Skeletal muscle tissue (tissue), 4 donors: ENCODE measurements around the gene ASCL5. TPM values are rescaled to one million over a fixed set of nuclear protein-coding genes. Genes with fewer than 3 reads are reported as not detected.

Experiments used
- H3K27ac ChIP-seq: one replicate; pipeline ENCODE4 v1.7.0; 2013; ENCODE audit warnings: mild to moderate bottlenecking, low read depth, low read length, inconsistent platforms
- H3K27me3 ChIP-seq, 3 donors: one replicate each; pipeline ENCODE4 v1.7.0; 2013; ENCODE audit warnings: low read length in 3 of 3; ENCODE audit not compliant: control insufficient read depth in 3 of 3, insufficient read depth in 3 of 3
- H3K36me3 ChIP-seq, 3 donors: one replicate each; pipeline ENCODE4 v1.7.0; 2013; ENCODE audit warnings: low read length in 3 of 3; ENCODE audit not compliant: control insufficient read depth in 3 of 3, insufficient read depth in 3 of 3
- H3K4me1 ChIP-seq, 3 donors: one replicate each; pipeline ENCODE4 v1.7.0; 2013; ENCODE audit warnings: low read length in 3 of 3, mild to moderate bottlenecking in 3 of 3; ENCODE audit not compliant: control insufficient read depth in 3 of 3, insufficient read depth in 3 of 3
- H3K4me3 ChIP-seq, 3 donors: one replicate each; pipeline ENCODE4 v1.7.0; 2013; ENCODE audit warnings: low read length in 3 of 3
- H3K9ac ChIP-seq, 3 donors: one replicate each; pipeline ENCODE4 v1.7.0; 2013; ENCODE audit warnings: low read length in 3 of 3, mild to moderate bottlenecking in 3 of 3, moderate library complexity in 2 of 3, low read depth in 1 of 3
- H3K9me3 ChIP-seq, 3 donors: one replicate each; pipeline ENCODE4 v1.7.0; 2013; ENCODE audit warnings: low read length in 3 of 3; ENCODE audit not compliant: control insufficient read depth in 3 of 3
- total RNA-seq: library from RNA; depleted of rRNA; stranded (reverse); fragments of >200 nt; gene quantifications from one replicate; pipeline ENCODE4 v1.2.3, GENCODE V29; 2014
- donor health status: Osteomylitis.

Gene ASCL5
- total RNA-seq, 1 donor from 2014 or later = not detected

GRCh38 chr1:201113451-201114244 is 13.3 kb downstream of the ASCL5 start:
- peak overlapping the region; percentile 97 for H3K27ac ChIP-seq
- peaks cover 35 to 51% (median 40%) of the 10 kb centered on the region in 3 donors for H3K4me1 ChIP-seq
- peaks cover 6 to 15% (median 11%) of the 10 kb centered on the region in 3 donors for H3K36me3 ChIP-seq
- no peaks in the 10 kb centered on the region for H3K9me3 ChIP-seq
- peak overlapping the region; percentile 81 to 91 (median 87) for H3K4me3 ChIP-seq
- H3K9ac ChIP-seq = peak overlapping the region; percentile 13 to 98 (median 67)
- H3K27me3 ChIP-seq = no peaks in the 10 kb centered on the region

DNA sequence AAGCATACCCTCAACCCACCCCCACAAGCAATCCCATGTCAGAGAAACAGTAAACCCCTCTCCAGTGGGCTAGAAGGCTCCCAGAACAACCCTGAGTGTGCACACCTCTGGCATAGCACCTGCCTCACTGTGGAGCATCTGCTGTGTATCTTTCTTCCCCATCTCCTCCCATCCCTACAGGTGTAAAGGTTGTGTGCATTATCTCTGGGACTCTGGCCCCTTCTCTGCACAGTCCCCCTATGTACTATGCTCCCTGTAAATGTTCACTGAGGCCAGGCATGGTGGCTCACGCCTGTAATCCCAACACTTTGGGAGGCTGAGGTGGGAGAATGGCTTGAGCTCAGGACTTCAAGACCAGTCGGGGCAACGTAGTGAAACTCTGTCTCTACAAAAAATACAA is 14.1 kb downstream of the ASCL5 start:
- Histone ChIP-seq H3K4me1 (peaks cover 43 to 58% (median 47%) of the 10 kb centered on the region in 3 donors), H3K4me3 (peak overlapping the region; percentile 9 to 45 (median 36)), H3K9ac (peak overlapping the region; percentile 43 to 98 (median 67)), H3K9me3 (no peaks in the 10 kb centered on the region), H3K27me3 (no peaks in the 10 kb centered on the region), H3K27ac (peak overlapping the region; percentile 97), H3K36me3 (peaks cover 6 to 17% (median 14%) of the 10 kb centered on the region in 3 donors)

DNA sequence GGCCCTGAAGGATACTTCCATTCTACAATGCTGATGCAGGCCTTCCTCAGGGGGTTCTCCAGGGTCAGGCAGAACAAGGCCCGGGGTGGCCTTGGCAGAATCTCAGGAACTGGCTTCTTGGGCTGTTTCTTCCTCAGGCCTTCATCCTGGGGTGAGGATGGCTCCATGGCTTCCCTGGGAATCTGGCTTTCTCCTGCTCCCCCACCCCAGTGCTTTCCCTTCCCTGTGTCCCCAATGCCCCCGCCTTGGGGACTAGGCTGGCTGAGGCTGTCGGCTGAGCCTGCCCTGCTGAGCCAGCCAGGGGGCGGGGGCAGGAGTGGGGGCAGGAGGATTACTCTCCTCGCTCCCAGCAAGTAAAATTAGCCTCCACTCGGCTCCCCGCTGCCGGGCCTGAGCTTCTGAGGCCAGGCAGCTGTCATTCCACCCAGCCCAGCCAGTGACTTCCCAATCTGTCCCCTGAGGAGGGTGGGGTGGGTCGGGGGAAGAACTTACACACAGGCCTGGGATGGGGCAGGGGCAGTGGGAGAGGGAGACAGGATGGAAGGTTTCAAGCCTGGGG is 14.7 kb downstream of the ASCL5 start, which contains the start of gene CACNA1S:
TSS of gene CACNA1S (minus strand) at position 254 of the 559 bp plus-strand sequence. CDS start at position 167, 87 bp downstream.
- Histone ChIP-seq H3K9me3 (no peaks in the 10 kb centered on the region), H3K4me3 (peak within 1 kb of the TSS; percentile 75 to 89 (median 81)), H3K36me3 (peaks cover 9 to 21% (median 16%) of the 10 kb centered on the region in 3 donors), H3K27ac (peak within 1 kb of the TSS; percentile 97), H3K4me1 (peaks cover 49 to 65% (median 53%) of the 10 kb centered on the region in 3 donors), H3K9ac (peak within 1 kb of the TSS; percentile 95 to 98 (median 96)), H3K27me3 (no peaks in the 10 kb centered on the region)

DNA sequence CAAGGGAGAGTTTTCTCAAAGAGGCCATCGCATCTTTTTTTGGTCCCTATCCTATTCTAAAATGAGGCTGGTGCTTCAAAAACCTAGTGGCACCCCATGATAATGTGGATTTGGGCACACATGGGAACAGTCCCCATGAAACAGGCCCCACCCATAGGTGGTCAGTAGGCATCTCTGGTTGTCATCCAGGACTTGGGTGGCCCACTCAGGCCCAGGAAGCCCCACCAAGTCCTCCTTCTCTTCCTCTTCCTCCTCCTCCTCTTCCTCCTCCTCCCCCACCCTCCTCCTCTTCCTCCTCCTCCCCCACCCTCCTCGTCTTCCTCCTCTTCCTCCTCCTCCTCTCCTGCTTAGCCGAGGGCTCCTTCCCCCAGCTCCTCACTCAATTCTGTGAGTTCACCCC is 15.3 kb downstream of the ASCL5 start:
- H3K27ac ChIP-seq = peak overlapping the region; percentile 97
- peaks cover 9 to 21% (median 19%) of the 10 kb centered on the region in 3 donors for H3K36me3 ChIP-seq
- H3K9ac ChIP-seq = peak overlapping the region; percentile 95 to 98 (median 96)
- no peaks in the 10 kb centered on the region for H3K27me3 ChIP-seq
- H3K4me1 ChIP-seq = peaks cover 55 to 71% (median 59%) of the 10 kb centered on the region in 3 donors
- no peaks in the 10 kb centered on the region for H3K9me3 ChIP-seq
- H3K4me3 ChIP-seq = peak overlapping the region; percentile 75 to 89 (median 81)

GRCh38 chr1:201111156-201111555 is 15.8 kb downstream of the ASCL5 start:
- peak overlapping the region; percentile 97 for H3K27ac ChIP-seq
- H3K4me1 ChIP-seq = peaks cover 60 to 76% (median 64%) of the 10 kb centered on the region in 3 donors
- H3K9me3 ChIP-seq = no peaks in the 10 kb centered on the region
- peak overlapping the region; percentile 71 to 98 (median 96) for H3K9ac ChIP-seq
- peaks cover 9 to 22% (median 21%) of the 10 kb centered on the region in 3 donors for H3K36me3 ChIP-seq
- H3K4me3 ChIP-seq = peak overlapping the region; percentile 75 to 89 (median 81)
- no peaks in the 10 kb centered on the region for H3K27me3 ChIP-seq

DNA sequence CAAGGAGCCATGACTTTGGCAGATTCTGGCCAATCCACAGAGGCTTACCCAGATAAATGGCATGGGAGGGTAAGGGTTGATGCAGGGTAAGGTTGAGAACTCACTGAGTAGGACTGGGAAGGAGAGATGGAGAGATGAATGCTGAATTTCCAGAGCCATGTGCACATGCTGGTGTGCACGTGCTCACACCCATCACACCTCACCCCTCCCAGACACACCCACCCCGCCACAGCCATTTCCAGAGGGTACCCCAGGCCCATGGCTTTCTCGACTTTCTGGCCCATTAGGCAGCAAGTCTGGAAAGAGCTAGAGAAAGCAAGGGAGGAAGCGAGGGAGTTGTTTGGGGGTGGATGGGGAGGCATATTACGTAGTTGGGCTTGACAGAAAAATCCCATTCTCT is 16.4 kb downstream of the ASCL5 start:
- H3K4me1 ChIP-seq = peaks cover 65 to 81% (median 68%) of the 10 kb centered on the region in 3 donors
- peak overlapping the region; percentile 97 for H3K27ac ChIP-seq
- H3K4me3 ChIP-seq = peak overlapping the region; percentile 75 to 89 (median 81)

GRCh38 chr1:201110138-201110537 is 16.8 kb downstream of the ASCL5 start:
- H3K27ac ChIP-seq = peak overlapping the region; percentile 97
- H3K4me1 ChIP-seq = peaks cover 69 to 86% (median 70%) of the 10 kb centered on the region in 3 donors
- peak overlapping the region; percentile 75 to 89 (median 81) for H3K4me3 ChIP-seq
- peak overlapping the region; percentile 71 to 98 (median 96) for H3K9ac ChIP-seq
- peaks cover 9 to 25% (median 21%) of the 10 kb centered on the region in 3 donors for H3K36me3 ChIP-seq
- H3K27me3 ChIP-seq = no peaks in the 10 kb centered on the region
- H3K9me3 ChIP-seq = no peaks in the 10 kb centered on the region

More for the DNA sequence above, 16.4 kb downstream of the ASCL5 start:
- Histone ChIP-seq H3K27me3 (no peaks in the 10 kb centered on the region), H3K9me3 (no peaks in the 10 kb centered on the region), H3K9ac (peak overlapping the region; percentile 71 to 98 (median 96)), H3K36me3 (peaks cover 9 to 22% (median 21%) of the 10 kb centered on the region in 3 donors)

GRCh38 chr1:201109651-201110050 is 17.3 kb downstream of the ASCL5 start:
- peak overlapping the region in 2 of 3 donors; percentile 96 to 98 for H3K9ac ChIP-seq
- H3K36me3 ChIP-seq = peaks cover 9 to 29% (median 21%) of the 10 kb centered on the region in 3 donors
- H3K27ac ChIP-seq = peak overlapping the region; percentile 97
- H3K27me3 ChIP-seq = no peaks in the 10 kb centered on the region
- H3K4me3 ChIP-seq = peak overlapping the region; percentile 75 to 89 (median 81)
- peaks cover 74 to 88% (median 75%) of the 10 kb centered on the region in 3 donors for H3K4me1 ChIP-seq
- H3K9me3 ChIP-seq = no peaks in the 10 kb centered on the region

GRCh38 chr1:201108614-201109013 is 18.4 kb downstream of the ASCL5 start:
- Histone ChIP-seq H3K4me1 (peaks cover 75 to 88% (median 76%) of the 10 kb centered on the region in 3 donors), H3K4me3 (peak overlapping the region; percentile 61 to 73 (median 63)), H3K27me3 (no peaks in the 10 kb centered on the region)

More at GRCh38 chr1:201108614-201109013, 18.4 kb downstream of the ASCL5 start:
- H3K27ac ChIP-seq = peak overlapping the region; percentile 97
- peak overlapping the region; percentile 75 to 96 (median 83) for H3K9ac ChIP-seq
- peaks cover 9 to 29% (median 21%) of the 10 kb centered on the region in 3 donors for H3K36me3 ChIP-seq
- H3K9me3 ChIP-seq = no peaks in the 10 kb centered on the region
